GM12878 (cell line): ENCODE measurements around the gene PRKAG2. TPM values are rescaled to one million over a fixed set of nuclear protein-coding genes. Genes with fewer than 3 reads are reported as not detected.

ENCODE experiments used
- CHD1 ChIP-seq: IDR thresholded peaks from 2 replicates; pipeline ENCODE4 v1.6.1; 2012; ENCODE audit warnings: low read depth, low read length, improper control_type of control experiment
- EZH2 ChIP-seq: IDR thresholded peaks from 2 replicates; pipeline ENCODE4 v1.6.1; 2012; ENCODE audit warnings: low read depth, mild to moderate bottlenecking, control low read depth, inconsistent platforms, low read length, borderline replicate concordance; ENCODE audit not compliant: control insufficient read depth
- IKZF2 ChIP-seq, 2 experiments: fragments of 450-650 bp; IDR thresholded peaks; 2 replicates each; pipeline ENCODE4 v1.6.1; 2017; ENCODE audit warnings: mild to moderate bottlenecking in 2 of 2, moderate library complexity in 2 of 2
- KAT2A ChIP-seq: conservative IDR thresholded peaks from 2 replicates; pipeline ENCODE4 v1.6.1; 2011; ENCODE audit warnings: low read depth, low read length; ENCODE audit not compliant: control insufficient read depth
- MXI1 ChIP-seq: fragments of 150-350 bp; IDR thresholded peaks from 2 replicates; pipeline ENCODE4 v1.6.1; 2011; ENCODE audit warnings: low read depth, mild to moderate bottlenecking, inconsistent platforms, low read length, improper control_type of control experiment
- ZNF217 ChIP-seq: fragments of 450-650 bp; IDR thresholded peaks from 2 replicates; pipeline ENCODE4 v1.6.1; 2017; ENCODE audit warnings: antibody characterized with exemption, mild to moderate bottlenecking
- polyA plus RNA-seq, 11 experiments: library from polyadenylated mRNA; depleted of rRNA in 4 of 11; unstranded in 6 of 11; stranded (reverse) in 5 of 11; fragments of >200 nt; fragmentation: Nextera tagmentation in 4 of 11; fragmentation: Illumina TruSeq in 1 of 11; extraction: Ambion mirVana in 4 of 11; extraction: Trizol in 1 of 11; gene quantifications; 1 replicate in 1 of 11; 2 replicates in 10 of 11; pipeline versions ENCODE4 v1.2.1 to v1.2.3, GENCODE V29; 2011 to 2016; ENCODE audit warnings: inconsistent platforms in 2 of 11, missing spikeins in 2 of 11, low read depth in 1 of 11
- total RNA-seq, 4 experiments: library from RNA; depleted of rRNA in 3 of 4; stranded (reverse); fragments of >200 nt in 3 of 4; fragmentation: Illumina TruSeq in 1 of 4; extraction: Trizol in 1 of 4; gene quantifications; 2 replicates each; pipeline versions ENCODE4 v1.2.1 to v1.2.3, GENCODE V29; 2013 to 2021
- TF ChIP-seq, protein P1 (sequence below): IDR thresholded peaks from 2 replicates; pipeline ENCODE4 v1.6.1; 2012; ENCODE audit warnings: low read depth, low read length, improper control_type of control experiment
- TF ChIP-seq, protein P2 (sequence below): IDR thresholded peaks from 2 replicates; pipeline ENCODE4 v1.6.1; 2011; ENCODE audit warnings: mild to moderate bottlenecking, low read depth, low read length, moderate library complexity; ENCODE audit not compliant: insufficient replicate concordance
- TF ChIP-seq, protein P3 (sequence below): IDR thresholded peaks from 2 replicates; pipeline ENCODE4 v1.6.1; 2012; ENCODE audit warnings: mild to moderate bottlenecking, low read depth, low read length
- TF ChIP-seq, protein P4 (sequence below): IDR thresholded peaks from 2 replicates; pipeline ENCODE4 v1.6.1; 2011; ENCODE audit warnings: low read depth, low read length, improper control_type of control experiment, borderline replicate concordance

Gene PRKAG2
- total and polyA plus RNA-seq, 10 of the 15 experiments (the other 5 are each of a cell fraction or from before 2014, with no cell fraction given) = 3.4 to 8.9 (median 6.8) TPM

DNA sequence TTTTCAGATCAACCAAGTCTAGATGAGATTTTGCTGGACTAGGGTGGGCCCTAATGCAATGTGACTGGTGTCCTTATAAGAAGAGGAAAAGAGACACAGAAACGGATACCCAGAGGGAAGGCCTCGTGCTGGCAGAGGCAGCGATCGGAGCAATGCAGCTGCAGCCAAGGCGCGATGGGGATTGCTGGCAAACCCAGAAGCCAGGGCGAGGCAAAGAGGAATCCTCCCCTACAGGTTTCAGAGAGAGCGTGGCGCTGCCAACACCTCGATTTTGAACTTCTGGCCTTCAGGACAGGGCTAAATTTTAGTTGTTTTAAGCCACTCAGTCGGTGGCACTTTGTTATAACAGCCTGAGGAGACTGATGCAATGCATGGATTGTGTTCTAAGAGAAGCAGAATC lies 200.2 kb downstream of the PRKAG2 start (continued):
- TF ChIP-seq KAT2A (no peak), CHD1 (no peak), IKZF2 (IDR thresholded peaks at IDR 0.05) (no peak), ZNF217 (no peak), EZH2 (no peak), MXI1 (no peak)
- TF ChIP-seq, protein P1, sequence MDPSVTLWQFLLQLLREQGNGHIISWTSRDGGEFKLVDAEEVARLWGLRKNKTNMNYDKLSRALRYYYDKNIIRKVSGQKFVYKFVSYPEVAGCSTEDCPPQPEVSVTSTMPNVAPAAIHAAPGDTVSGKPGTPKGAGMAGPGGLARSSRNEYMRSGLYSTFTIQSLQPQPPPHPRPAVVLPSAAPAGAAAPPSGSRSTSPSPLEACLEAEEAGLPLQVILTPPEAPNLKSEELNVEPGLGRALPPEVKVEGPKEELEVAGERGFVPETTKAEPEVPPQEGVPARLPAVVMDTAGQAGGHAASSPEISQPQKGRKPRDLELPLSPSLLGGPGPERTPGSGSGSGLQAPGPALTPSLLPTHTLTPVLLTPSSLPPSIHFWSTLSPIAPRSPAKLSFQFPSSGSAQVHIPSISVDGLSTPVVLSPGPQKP = no peak
- TF ChIP-seq, protein P2, sequence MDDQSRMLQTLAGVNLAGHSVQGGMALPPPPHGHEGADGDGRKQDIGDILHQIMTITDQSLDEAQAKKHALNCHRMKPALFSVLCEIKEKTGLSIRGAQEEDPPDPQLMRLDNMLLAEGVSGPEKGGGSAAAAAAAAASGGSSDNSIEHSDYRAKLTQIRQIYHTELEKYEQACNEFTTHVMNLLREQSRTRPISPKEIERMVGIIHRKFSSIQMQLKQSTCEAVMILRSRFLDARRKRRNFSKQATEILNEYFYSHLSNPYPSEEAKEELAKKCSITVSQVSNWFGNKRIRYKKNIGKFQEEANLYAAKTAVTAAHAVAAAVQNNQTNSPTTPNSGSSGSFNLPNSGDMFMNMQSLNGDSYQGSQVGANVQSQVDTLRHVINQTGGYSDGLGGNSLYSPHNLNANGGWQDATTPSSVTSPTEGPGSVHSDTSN = no peak
- TF ChIP-seq, protein P3, sequence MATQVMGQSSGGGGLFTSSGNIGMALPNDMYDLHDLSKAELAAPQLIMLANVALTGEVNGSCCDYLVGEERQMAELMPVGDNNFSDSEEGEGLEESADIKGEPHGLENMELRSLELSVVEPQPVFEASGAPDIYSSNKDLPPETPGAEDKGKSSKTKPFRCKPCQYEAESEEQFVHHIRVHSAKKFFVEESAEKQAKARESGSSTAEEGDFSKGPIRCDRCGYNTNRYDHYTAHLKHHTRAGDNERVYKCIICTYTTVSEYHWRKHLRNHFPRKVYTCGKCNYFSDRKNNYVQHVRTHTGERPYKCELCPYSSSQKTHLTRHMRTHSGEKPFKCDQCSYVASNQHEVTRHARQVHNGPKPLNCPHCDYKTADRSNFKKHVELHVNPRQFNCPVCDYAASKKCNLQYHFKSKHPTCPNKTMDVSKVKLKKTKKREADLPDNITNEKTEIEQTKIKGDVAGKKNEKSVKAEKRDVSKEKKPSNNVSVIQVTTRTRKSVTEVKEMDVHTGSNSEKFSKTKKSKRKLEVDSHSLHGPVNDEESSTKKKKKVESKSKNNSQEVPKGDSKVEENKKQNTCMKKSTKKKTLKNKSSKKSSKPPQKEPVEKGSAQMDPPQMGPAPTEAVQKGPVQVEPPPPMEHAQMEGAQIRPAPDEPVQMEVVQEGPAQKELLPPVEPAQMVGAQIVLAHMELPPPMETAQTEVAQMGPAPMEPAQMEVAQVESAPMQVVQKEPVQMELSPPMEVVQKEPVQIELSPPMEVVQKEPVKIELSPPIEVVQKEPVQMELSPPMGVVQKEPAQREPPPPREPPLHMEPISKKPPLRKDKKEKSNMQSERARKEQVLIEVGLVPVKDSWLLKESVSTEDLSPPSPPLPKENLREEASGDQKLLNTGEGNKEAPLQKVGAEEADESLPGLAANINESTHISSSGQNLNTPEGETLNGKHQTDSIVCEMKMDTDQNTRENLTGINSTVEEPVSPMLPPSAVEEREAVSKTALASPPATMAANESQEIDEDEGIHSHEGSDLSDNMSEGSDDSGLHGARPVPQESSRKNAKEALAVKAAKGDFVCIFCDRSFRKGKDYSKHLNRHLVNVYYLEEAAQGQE = no peak
- TF ChIP-seq, protein P4, sequence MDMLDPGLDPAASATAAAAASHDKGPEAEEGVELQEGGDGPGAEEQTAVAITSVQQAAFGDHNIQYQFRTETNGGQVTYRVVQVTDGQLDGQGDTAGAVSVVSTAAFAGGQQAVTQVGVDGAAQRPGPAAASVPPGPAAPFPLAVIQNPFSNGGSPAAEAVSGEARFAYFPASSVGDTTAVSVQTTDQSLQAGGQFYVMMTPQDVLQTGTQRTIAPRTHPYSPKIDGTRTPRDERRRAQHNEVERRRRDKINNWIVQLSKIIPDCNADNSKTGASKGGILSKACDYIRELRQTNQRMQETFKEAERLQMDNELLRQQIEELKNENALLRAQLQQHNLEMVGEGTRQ = no peak
